Lung (tissue), 16 donors: ENCODE measurements around the gene P2RY11. TPM values are rescaled to one million over a fixed set of nuclear protein-coding genes. Genes with fewer than 3 reads are reported as not detected.

Source experiments
- ATAC-seq: fragments of 200-7000 bp; cut with Tn5 transposase; one replicate; pipeline ENCODE4 v1.9.1; 2020; ENCODE audit warnings: moderate number of reproducible peaks; ENCODE audit not compliant: insufficient read depth, low FRiP score
- DNase-seq, 3 donors: peaks; one replicate each; pipeline ENCODE4 v3.0.0-alpha.2; 2013 to 2017
- H3K27ac ChIP-seq, 2 donors: one replicate each; pipeline ENCODE4 v1.5.1; 2013; ENCODE audit warnings: mild to moderate bottlenecking in 2 of 2, moderate library complexity in 2 of 2, control low read depth in 1 of 2, inconsistent platforms in 1 of 2, low read depth in 1 of 2, low read length in 1 of 2
- H3K27me3 ChIP-seq, 3 donors: one replicate each; pipeline ENCODE4 v1.5.1; 2013; ENCODE audit warnings: low read length in 2 of 3; ENCODE audit not compliant: control insufficient read depth in 3 of 3, insufficient read depth in 3 of 3
- H3K36me3 ChIP-seq, 4 donors: one replicate each; pipeline ENCODE4 v1.5.1; 2013; ENCODE audit warnings: low read length in 4 of 4, mild to moderate bottlenecking in 1 of 4, moderate library complexity in 1 of 4; ENCODE audit not compliant: control insufficient read depth in 4 of 4, insufficient read depth in 4 of 4
- H3K4me1 ChIP-seq, 5 donors: one replicate each; pipeline ENCODE4 v1.5.1; 2013; ENCODE audit warnings: low read length in 5 of 5, mild to moderate bottlenecking in 2 of 5, moderate library complexity in 1 of 5; ENCODE audit not compliant: control insufficient read depth in 5 of 5, insufficient read depth in 5 of 5
- H3K4me3 ChIP-seq: one replicate; pipeline ENCODE4 v1.5.1; 2013; ENCODE audit warnings: mild to moderate bottlenecking, control low read depth, moderate library complexity
- H3K9ac ChIP-seq, 2 donors: one replicate each; pipeline ENCODE4 v1.5.1; 2013; ENCODE audit warnings: low read length in 2 of 2, control low read depth in 1 of 2; ENCODE audit not compliant: insufficient read depth in 1 of 2
- H3K9me3 ChIP-seq, 4 donors: one replicate each; pipeline ENCODE4 v1.5.1; 2013; ENCODE audit warnings: low read length in 3 of 4, mild to moderate bottlenecking in 1 of 4, moderate library complexity in 1 of 4; ENCODE audit not compliant: control insufficient read depth in 4 of 4, insufficient read depth in 3 of 4
- WGBS, 2 donors: extraction: QIAGEN DNeasy Blood & Tissue Kit; methylation state at CpG; one replicate each; pipeline ENCODE4 v1.1.7; 2013; 5-methylcytosine and 5-hydroxymethylcytosine counted together
- long read RNA-seq, 5 donors: transcript quantifications; one replicate each; lab custom pipeline, GENCODE V29; 2026
- polyA plus RNA-seq, 2 donors: library from polyadenylated mRNA; stranded (reverse); fragments of 200-250 nt; gene quantifications; one replicate each; pipeline ENCODE4 v1.2.1, GENCODE V29; 2013
- total RNA-seq, 2 donors: library from RNA; depleted of rRNA in 1 of 2; stranded (reverse); fragments of >200 nt in 1 of 2; gene quantifications; one replicate each; pipeline ENCODE4 v1.2.1, GENCODE V29; 2014 to 2021
- TF ChIP-seq, protein P1 (sequence below): IDR thresholded peaks from 2 replicates; pipeline ENCODE4 v1.5.1; 2012; ENCODE audit warnings: mild to moderate bottlenecking; ENCODE audit errors: control extremely low read depth, extremely low read depth
- donor health status: control.
- donor health status: control.
- donor health status: Bipolar disorder and iron deficiency.
- donor health status: healthy.
- donor health status: DM: yes; HTN: yes; CAD: no.

P2RY11 gene, protein sequence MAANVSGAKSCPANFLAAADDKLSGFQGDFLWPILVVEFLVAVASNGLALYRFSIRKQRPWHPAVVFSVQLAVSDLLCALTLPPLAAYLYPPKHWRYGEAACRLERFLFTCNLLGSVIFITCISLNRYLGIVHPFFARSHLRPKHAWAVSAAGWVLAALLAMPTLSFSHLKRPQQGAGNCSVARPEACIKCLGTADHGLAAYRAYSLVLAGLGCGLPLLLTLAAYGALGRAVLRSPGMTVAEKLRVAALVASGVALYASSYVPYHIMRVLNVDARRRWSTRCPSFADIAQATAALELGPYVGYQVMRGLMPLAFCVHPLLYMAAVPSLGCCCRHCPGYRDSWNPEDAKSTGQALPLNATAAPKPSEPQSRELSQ
- total RNA-seq = 10 to 100 TPM in 1 of 2 donors, 1 to 10 TPM in 1; 3.3 to 19.0 TPM
- polyA plus RNA-seq = 10 to 100 TPM in 1 of 2 donors, 1 to 10 TPM in 1; 9.6 to 17.4 TPM
- long read RNA-seq, donor 1, partial matches to known transcripts = 83 of 229 reads
- long read RNA-seq, donor 1, other reads (novel, unspliced or antisense) = 146 of 229 reads
- long read RNA-seq, donor 2 = 0 reads
- long read RNA-seq, donor 3 = 0 reads
- long read RNA-seq, donor 4 = 0 reads
- long read RNA-seq, donor 5, partial matches to known transcripts = 140 of 282 reads
- long read RNA-seq, donor 5, other reads (novel, unspliced or antisense) = 142 of 282 reads

DNA sequence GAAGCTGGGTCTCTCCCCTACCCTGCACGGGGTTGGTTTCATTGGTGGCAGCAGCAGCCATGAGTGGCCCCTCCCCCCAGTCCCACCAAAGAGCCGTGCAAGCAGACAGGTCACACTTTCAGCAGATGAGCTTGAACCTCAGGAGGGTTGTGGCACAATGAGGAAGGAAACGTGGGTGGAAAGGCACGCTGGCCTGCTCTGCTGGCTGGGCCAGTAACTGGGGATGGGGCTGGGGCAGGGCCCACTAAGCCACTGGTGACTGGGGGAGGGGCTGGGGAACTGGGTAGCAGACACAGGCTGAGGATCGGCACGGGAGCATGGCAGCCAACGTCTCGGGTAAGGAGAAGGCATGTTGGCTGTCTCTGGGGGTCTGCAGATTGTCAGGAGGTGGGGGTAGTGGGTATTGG, at the start of gene P2RY11:
Gene P2RY11, plus strand, starts transcription at position 289 of the 407 bp plus-strand sequence. Its CDS starts 29 bp downstream, at position 318.
- Histone ChIP-seq H3K9ac (no peak within 1 kb of the TSS), H3K27me3 (no peaks in the 10 kb centered on the region), H3K4me1 (peaks cover 0 to 8% (median 4%) of the 10 kb centered on the region in 5 donors), H3K4me3 (no peak within 1 kb of the TSS), H3K9me3 (no peaks in the 10 kb centered on the region), H3K36me3 (peaks cover 11 to 64% (median 23%) of the 10 kb centered on the region in 4 donors), H3K27ac (peak within 1 kb of the TSS in 1 of 2 donors; percentile 17)
- 41 to 49% methylated on average over 8 of the region's 8 CpGs for WGBS, 2 donors
- DNase-seq (no peak), ATAC-seq (no peak)
- TF ChIP-seq, protein P1, sequence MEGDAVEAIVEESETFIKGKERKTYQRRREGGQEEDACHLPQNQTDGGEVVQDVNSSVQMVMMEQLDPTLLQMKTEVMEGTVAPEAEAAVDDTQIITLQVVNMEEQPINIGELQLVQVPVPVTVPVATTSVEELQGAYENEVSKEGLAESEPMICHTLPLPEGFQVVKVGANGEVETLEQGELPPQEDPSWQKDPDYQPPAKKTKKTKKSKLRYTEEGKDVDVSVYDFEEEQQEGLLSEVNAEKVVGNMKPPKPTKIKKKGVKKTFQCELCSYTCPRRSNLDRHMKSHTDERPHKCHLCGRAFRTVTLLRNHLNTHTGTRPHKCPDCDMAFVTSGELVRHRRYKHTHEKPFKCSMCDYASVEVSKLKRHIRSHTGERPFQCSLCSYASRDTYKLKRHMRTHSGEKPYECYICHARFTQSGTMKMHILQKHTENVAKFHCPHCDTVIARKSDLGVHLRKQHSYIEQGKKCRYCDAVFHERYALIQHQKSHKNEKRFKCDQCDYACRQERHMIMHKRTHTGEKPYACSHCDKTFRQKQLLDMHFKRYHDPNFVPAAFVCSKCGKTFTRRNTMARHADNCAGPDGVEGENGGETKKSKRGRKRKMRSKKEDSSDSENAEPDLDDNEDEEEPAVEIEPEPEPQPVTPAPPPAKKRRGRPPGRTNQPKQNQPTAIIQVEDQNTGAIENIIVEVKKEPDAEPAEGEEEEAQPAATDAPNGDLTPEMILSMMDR = no peak

DNA sequence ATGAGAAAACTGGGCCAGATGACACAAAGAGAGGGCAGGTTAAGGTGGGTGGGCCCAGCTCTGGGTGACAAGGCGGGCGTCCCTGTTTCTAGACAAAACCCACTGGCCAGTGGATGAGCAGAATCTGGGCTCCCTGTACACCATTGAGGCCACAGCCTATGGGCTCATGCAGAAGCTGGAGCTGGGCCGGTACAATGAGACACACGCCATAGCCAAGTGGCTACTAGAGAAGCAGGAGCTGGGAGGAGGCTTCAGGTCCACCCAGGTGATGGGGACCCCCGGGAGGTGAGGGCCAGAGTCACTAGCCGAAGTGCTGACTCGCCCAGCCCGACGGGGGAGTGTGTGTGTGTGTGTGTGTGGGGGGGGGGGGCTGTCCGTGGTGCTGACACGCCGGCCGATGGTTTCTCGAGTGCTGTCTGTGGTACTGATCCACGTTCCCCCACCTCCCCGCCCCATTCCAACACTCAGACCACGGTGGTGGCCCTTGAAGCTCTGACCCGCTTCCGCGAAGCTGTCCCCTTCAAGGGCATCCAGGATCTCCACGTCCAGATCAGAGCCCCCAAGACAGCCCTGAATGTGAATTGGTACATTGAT, 49.7 kb upstream of the P2RY11 start:
- H3K27me3 ChIP-seq = peaks cover 0 to 3% (median 0%) of the 10 kb centered on the region in 3 donors
- 32 to 38% methylated on average over 16 to 17 of the region's 21 CpGs for WGBS, 2 donors

DNA sequence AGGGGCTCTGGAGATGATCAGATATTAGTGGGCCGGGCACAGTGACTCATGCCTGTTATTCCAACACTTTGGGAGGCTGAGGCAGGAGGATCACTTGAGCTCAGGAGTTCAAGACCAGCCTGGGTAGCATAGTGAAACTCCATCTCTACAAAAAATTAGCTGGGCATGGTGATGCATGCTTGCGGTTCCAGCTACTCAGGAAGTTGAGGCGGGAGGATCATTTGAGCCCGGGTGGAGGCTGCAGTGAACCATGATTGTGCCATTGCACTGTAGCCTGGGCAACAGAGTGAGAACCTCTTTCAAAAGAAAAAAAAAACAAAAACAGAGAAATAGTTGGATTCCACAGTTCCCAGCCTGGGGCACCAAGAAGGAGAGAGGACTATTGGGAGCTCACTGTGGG, 43.3 kb upstream of the P2RY11 start:
- H3K9me3 ChIP-seq = peaks cover 0 to 2% (median 0%) of the 10 kb centered on the region in 4 donors
- TF ChIP-seq, protein P1 = no peak
- ATAC-seq = no peak
- no peak for DNase-seq
- H3K9ac ChIP-seq = no peak overlapping the region
- 50 to 61% methylated on average over 4 of the region's 4 CpGs for WGBS, 2 donors
- no peak overlapping the region for H3K27ac ChIP-seq
- no peaks in the 10 kb centered on the region for H3K36me3 ChIP-seq
- H3K4me1 ChIP-seq = no peaks in the 10 kb centered on the region
- H3K4me3 ChIP-seq = no peak overlapping the region
- H3K27me3 ChIP-seq = peaks cover 0 to 3% (median 0%) of the 10 kb centered on the region in 3 donors

More for the DNA sequence above, 49.7 kb upstream of the P2RY11 start:
- no peak overlapping the region for H3K9ac ChIP-seq
- H3K4me3 ChIP-seq = no peak overlapping the region
- DNase-seq (no peak), ATAC-seq (no peak)
- H3K36me3 ChIP-seq = no peaks in the 10 kb centered on the region
- H3K4me1 ChIP-seq = no peaks in the 10 kb centered on the region
- H3K27ac ChIP-seq = no peak overlapping the region
- H3K9me3 ChIP-seq = peaks cover 0 to 5% (median 0%) of the 10 kb centered on the region in 4 donors
- TF ChIP-seq, protein P1 = no peak
